ENCODE data around the gene DCAF17.
A peak's percentile ranks its signal among the peaks of the same experiment; 100 is the strongest.

DCAF17 gene

DNA sequence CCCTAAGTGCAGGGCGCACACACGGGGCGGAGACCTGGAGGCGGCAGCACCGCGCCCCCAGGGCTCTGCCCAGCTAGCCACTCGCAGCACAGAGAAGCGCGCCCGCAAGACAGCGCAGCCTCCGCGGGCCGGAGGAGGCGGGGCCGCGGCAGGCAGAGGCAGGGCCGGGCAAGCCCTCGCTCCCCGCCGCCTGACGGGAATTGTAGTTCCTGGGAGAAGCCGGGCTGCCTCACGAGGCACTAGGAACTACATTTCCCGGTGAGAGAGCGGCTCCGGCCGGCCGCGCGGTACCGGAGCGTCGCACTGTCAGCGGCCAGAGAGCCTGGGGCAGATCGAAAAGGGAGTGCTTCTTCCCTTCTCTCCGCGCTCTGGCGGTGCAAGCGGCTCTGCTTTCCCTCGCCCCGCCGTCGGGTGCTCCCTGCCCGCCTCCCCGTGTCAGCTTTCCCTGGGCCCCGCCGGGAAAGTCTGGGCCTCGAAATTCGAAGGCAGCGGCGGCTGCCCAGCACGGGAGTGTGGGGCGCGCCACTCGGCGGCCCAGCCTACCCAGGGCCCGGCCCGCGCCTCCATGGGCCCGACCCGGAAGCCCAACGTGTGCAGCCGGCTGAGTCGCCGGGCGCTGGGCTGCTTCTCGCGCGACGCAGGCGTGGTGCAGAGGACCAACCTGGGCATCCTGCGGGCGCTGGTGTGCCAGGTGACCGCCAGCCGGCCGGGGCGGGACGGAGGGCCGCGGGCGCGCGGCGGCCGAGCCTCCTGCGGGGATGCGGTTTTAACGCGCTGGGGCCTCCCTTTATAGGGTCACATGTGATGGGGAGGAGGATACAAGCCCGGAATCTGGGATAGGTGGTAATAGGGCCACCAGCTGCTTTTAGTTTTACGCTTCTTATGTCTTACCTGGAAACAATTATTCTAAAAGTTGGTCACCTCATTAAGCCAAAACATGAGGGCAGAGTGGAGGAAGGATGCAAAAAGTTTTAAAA, at the start of gene DCAF17:
Gene DCAF17 (plus strand): TSS at position 214 of the 977 bp plus-strand sequence. CDS start 352 bp downstream, at position 566.
- DNase-seq: peak; percentile 94 to 95

- DNase-seq: no peak
Observed at GRCh38 chr2:171386627-171387026, 47.4 kb upstream of the DCAF17 start.

- DNase-seq: no peak
Observed at GRCh38 chr2:171387052-171387451, 47.0 kb upstream of the DCAF17 start.

DNA sequence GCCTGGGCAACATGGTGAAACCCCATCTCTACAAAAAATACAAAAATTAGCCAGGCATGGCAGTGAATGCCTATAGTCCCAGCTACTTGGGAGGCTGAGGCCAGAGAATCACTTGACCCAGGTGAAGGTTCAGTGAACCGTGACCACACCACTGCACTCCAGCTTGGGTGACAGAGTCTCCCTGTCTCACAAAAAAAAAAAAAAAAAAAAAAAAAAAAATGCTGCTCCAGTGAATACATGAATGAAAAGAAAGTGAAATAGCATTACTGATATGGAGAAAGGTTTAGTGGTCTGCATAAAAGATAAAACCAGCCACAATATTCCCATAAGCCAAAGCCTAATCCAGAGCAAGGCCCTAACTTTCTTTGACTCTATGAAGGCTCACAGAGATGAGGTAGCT, 44.7 kb upstream of the DCAF17 start:
- no peak for DNase-seq

GRCh38 chr2:171389780-171390179, 44.2 kb upstream of the DCAF17 start:
- DNase-seq: no peak

- DNase-seq: no peak
Observed at GRCh38 chr2:171390941-171391516, 43.0 kb upstream of the DCAF17 start.

- DNase-seq: no peak
Observed at GRCh38 chr2:171391532-171391931, 42.5 kb upstream of the DCAF17 start.

DNA sequence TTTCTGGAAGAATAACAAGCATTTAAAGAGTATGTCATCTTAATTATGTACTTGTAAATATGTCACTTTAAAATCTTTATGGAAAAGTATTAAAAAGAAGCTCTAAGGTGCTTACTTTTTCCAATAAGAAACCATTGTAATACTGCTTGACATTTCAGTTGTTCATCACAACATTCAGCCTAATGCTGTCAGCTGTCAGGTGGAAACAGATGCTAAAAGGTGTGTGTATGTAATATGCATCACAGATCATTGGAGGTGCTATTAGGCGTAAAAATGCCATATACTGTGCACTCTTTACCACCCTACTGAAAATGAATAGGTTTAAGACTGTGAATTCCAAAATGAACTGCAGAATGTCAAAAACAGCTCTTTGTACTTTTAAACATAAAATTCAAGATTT, 40.5 kb upstream of the DCAF17 start:
- no peak for DNase-seq

- DNase-seq: no peak
Observed at GRCh38 chr2:171394164-171394740, 39.8 kb upstream of the DCAF17 start.

GRCh38 chr2:171399292-171399691, 34.7 kb upstream of the DCAF17 start:
- DNase-seq: no peak

GRCh38 chr2:171400395-171400794, 33.6 kb upstream of the DCAF17 start:
- no peak for DNase-seq

DNA sequence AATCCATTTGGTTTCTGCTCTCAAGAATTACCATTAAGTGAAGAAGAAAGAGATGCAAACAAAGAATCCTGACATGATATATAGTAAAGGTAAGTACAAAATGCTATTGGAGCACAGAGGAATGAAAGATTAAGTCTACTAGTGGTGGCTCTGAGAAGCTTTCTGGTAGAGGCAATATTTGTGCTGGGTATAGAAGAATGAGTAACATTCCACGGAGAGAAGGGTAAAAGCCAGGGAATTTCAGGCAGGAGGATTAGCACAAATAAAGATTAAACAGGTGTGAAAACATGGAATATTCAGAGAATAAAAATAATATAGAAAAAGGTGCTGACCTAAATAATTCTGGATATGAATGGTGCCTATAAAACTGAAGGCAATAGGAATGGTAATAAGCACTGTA, 32.1 kb upstream of the DCAF17 start:
- DNase-seq: no peak

- no peak for DNase-seq
Observed at GRCh38 chr2:171402906-171403580, 31.0 kb upstream of the DCAF17 start.

DNA sequence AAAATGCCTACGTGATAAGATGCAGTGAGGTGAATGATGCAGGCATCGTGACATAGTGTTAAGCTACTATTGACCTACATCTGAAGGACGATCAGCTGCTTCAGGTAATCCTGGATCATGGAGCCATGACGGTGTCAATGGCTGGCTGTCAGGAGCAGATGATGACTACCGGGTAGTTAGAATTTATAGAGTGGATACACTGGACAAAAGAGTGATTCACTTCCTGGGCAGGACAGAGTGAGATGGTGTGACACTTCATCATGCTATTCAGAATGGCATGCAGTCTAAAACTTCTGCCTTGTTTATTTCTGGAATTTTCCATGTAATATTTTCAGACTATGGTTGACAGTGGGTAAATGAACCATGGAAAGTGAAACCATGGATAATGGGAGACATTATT, 29.8 kb upstream of the DCAF17 start:
- DNase-seq: no peak

- no peak for DNase-seq
Observed at GRCh38 chr2:171404719-171405118, 29.3 kb upstream of the DCAF17 start.

DNA sequence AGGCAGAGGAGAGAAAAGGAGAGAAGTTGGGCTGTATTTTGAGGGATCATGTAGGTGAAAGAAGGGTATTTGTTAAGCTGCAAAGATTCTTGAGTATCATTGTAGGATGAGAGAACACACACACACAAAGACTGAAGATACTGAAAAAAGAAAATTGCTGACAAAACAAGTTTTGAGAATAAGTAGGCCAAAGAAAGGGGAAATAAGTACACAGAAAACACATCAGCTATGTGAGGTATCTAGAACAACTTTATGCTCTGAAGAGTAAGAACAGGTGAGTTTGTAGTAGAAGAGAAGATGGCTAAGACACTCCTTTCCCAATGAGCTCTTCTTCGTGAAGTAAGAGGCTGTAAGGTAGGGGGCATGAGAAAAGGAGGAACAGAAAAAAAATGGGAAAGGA, 28.5 kb upstream of the DCAF17 start:
- no peak for DNase-seq

DNA sequence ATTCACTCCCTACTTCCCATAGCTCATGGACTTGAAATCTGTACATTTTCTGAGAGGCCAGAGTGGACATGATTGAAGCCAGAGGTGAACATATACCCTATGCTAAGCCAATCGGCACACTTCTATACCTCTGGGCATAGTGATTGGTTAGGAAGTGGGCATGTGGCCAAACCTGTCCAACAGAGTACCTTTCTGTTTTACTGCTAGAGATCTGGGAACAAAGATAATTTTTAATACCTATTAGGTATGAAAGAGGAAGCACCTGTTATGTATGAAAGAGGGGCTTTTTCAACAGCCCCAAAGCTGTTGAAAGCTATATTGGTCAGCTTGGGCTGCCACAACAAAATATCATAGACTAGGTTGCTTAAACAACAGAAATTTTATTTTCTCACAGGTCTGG, 28.0 kb upstream of the DCAF17 start:
- DNase-seq: no peak

DNA sequence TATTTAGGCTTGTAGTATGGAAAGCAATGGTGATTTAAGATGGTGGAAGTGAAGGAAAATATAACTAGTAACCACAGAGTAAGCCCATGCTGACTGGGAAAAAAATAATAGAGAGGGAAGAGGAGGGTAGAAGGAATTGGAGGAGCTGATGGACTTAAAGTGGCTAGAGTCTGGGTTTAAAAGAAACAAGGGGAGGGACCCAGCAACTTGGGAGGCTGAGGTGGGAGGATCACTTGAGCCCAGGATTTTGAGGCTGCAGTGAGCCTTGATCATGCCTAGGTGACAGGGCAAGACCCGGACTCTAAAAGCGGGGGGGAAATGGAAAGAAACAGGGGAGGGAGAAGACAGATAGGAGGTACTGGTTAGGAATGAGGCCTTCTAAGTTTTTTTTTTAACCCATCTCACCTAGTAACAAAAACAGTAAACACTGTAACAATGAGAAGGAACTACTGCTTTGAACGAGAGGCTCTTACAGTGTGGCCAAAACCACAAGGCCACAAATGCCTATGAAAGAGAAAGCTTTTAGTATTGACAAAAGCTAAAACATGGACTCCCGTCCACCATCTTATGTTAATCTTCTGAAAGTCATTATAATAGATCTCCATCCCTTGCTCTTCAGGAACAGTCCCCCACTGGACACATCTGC, 26.9 kb upstream of the DCAF17 start:
- no peak for DNase-seq

DNA sequence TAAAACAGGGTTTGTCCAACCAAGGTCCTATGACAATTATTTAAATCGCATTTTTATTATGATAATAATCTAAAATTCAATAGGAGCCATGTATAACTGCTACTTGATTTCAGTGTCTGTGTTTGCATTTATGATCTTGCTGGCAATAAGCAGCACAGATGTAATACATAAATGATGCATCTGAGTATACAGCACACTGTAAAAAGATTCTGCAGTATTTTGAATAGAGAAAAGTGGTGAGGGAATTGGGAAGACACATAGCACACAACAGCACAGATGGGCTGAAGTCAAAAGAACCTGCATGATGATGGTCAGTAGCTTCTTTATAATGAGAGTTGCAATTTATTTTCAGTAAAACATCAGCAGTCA, 26.4 kb upstream of the DCAF17 start:
- no peak for DNase-seq

DNA sequence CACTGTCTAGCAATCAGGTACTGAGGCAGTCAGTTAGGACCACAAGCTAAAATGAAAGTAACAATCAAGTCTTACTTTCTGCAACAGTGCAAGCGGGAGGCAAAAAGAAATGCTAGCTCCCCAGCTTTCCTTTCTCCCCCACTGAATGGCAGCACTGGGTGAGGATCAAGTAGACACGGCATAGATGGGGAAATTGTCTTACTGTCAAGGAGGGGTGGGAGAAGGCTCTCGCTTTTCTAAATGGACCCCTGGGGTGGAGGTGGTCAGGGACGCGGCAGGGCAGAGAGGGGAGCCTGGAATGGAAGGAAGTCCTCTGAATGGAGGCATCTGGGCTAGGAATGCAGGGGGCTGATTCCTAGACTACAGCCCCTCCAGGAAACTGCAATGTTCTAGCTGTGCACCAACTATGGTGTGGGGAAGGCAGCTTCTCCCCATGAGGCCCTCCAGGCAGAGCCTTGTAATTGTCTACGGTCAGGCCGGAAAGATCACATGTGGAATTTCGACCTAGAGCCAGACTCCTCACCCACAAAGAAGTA, 24.5 kb upstream of the DCAF17 start:
- no peak for DNase-seq

DNA sequence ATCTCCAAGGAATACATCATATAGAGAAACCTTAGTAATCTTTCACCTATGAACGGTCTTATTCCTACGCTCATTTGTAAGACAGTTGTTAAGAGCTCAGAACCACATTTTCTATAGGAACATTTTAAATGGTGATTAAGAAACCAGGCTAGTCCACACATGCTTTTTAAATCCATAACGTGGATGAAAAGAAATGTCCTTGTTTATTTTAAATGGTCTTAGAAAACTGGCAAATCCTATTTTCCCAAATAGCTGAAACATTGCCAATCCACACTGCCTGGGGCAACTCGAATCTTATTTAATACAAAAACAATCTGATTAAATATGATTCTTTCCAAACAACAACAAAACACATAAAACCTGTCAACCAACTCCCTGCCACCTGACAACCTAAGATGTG, 23.9 kb upstream of the DCAF17 start:
- DNase-seq: no peak

- no peak for DNase-seq
Observed at GRCh38 chr2:171410624-171411023, 23.4 kb upstream of the DCAF17 start.

DNA sequence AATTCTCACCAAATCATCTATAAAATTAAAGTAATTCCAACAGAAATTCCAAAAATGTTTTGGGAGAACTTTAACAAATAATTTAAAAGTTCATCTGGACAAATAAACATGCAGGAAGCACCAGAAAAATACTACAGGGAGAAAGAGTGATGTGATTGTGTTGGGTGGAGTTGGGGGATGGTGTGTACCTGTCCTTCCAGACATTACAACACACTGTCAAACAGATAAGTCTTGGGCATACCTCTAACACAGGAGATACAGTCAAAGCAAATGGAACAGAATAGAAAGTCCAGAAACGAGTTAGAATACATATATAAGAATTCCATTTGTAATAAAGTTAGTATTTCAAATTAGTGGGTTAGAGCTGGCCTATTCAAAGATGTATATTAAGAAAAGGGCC, 22.8 kb upstream of the DCAF17 start:
- no peak for DNase-seq
